Body of pancreas (tissue), 4 donors: ENCODE data around the gene PRKAB1.

Experiments used
- POLR2A ChIP-seq, 3 donors: fragments of 450-650 bp; IDR thresholded peaks; one replicate each; pipeline ENCODE4 v1.6.1; 2016; ENCODE audit warnings: antibody characterized with exemption in 3 of 3, mild to moderate bottlenecking in 2 of 3
- TF ChIP-seq, protein P1 (sequence below), 7 experiments: fragments of 450-650 bp in 4 of 7; fragments of 200-600 bp in 3 of 7; sonication (generic) in 3 of 7; IDR thresholded peaks; one replicate each; pipeline ENCODE4 v1.5.1; 2016 to 2019; ENCODE audit warnings: antibody characterized with exemption in 7 of 7

DNA sequence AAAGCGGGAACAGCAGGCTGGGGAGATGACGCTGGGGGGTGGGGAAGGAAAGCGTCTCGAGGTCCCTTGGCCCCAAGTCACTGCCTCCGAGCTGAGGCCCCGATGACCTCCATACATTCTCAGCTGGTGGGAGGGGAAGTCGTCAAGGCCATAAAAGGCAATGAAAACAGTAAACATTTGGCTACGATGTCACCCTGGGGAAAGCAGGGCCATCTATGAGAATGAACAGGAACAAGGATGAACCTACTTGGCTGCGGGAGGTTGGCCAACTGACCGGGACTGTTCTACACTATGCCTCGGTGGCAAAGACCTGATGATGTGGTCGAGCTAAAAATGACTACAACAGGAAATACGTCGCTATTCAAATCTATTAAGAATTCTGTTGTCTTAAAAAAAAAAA, 19.5 kb downstream of the PRKAB1 start:
- TF ChIP-seq, protein P1, sequence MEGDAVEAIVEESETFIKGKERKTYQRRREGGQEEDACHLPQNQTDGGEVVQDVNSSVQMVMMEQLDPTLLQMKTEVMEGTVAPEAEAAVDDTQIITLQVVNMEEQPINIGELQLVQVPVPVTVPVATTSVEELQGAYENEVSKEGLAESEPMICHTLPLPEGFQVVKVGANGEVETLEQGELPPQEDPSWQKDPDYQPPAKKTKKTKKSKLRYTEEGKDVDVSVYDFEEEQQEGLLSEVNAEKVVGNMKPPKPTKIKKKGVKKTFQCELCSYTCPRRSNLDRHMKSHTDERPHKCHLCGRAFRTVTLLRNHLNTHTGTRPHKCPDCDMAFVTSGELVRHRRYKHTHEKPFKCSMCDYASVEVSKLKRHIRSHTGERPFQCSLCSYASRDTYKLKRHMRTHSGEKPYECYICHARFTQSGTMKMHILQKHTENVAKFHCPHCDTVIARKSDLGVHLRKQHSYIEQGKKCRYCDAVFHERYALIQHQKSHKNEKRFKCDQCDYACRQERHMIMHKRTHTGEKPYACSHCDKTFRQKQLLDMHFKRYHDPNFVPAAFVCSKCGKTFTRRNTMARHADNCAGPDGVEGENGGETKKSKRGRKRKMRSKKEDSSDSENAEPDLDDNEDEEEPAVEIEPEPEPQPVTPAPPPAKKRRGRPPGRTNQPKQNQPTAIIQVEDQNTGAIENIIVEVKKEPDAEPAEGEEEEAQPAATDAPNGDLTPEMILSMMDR (IDR thresholded peaks at IDR 0.05), result no peak
- no peak for TF ChIP-seq POLR2A (IDR thresholded peaks at IDR 0.05)
